ENCODE measurements around the gene NPVF.

DNA sequence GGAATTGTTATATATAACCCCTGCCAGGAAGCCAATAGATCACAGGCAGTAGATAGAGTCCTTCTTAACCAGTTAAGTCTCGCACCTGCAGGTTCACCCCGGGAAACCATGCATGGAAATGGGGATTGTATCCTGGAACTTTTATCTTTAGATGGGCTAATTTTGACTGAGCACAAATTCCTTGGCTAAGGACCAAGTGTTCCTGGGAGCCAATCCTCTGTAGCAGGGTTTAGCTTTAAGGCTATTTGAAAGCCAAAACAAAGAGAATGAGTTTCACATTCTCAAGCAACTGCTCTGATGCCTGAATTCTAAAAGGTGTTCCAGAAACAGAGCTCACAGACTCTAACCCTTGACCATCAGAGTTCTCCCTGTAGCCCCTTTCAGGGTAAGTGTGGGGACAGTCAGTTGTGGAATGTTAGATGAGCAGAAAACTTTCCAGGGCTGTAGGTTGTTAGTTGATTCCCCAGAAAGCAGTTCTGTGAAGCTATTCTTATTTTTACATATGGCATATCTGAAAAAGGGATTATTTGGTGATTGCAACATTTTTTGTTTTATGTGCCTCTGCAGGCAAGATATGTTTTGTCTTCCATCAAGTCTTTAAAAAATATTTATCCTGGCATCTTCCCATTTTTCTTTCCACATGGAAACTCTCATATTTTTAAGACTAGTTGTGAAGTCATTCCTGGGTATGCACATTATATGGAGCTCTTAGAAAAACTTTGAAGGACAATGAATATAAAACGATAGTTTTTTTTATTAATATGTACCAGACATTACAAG lies 16.2 kb upstream of the NPVF start:
- TF ChIP-seq, protein P1, sequence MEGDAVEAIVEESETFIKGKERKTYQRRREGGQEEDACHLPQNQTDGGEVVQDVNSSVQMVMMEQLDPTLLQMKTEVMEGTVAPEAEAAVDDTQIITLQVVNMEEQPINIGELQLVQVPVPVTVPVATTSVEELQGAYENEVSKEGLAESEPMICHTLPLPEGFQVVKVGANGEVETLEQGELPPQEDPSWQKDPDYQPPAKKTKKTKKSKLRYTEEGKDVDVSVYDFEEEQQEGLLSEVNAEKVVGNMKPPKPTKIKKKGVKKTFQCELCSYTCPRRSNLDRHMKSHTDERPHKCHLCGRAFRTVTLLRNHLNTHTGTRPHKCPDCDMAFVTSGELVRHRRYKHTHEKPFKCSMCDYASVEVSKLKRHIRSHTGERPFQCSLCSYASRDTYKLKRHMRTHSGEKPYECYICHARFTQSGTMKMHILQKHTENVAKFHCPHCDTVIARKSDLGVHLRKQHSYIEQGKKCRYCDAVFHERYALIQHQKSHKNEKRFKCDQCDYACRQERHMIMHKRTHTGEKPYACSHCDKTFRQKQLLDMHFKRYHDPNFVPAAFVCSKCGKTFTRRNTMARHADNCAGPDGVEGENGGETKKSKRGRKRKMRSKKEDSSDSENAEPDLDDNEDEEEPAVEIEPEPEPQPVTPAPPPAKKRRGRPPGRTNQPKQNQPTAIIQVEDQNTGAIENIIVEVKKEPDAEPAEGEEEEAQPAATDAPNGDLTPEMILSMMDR (IDR thresholded peaks at IDR 0.05) = no peak
- no peak for TF ChIP-seq POLR2A (IDR thresholded peaks at IDR 0.05)
- TF ChIP-seq EP300 (IDR thresholded peaks at IDR 0.05) = no peak

Data from suprapubic skin (tissue), 3 donors.